ENCODE measurements around the gene GPR139. TPM values are rescaled to one million over a fixed set of nuclear protein-coding genes. Genes with fewer than 3 reads are reported as not detected.

GPR139 gene
- total RNA-seq, 1 experiment from 2014 or later = 0.22 TPM

DNA sequence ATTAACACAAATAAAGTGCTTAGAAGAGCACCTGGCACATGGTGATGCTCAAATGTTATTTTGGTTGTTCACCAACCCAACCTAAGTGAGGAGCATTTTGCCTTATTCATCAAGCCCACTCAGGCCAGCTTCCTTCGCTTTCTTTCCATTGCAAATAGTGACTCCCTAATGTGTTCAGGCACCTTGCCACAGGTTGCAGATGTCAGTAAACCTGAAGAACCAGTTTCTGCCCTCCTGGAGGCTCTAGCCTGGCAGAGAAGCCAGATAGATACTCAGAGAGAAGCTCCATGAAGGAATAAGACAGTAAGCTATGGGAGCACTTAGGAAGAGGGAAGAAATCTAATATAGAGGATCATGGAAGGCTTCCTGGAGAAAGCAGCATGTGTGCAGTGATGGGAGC, 23.9 kb downstream of the GPR139 start:
- Mint-ChIP-seq H3K27me3 (ENCODE audit: low read depth) (peaks cover 26% of the 10 kb centered on the region), H3K4me1 (peaks cover 11 to 14% of the 10 kb centered on the region in 2 experiments), H3K36me3 (ENCODE audit: insufficient read depth in 1 of 3, low read depth in 3 of 3) (no peaks in the 10 kb centered on the region), H3K27ac (no peak overlapping the region), H3K4me3 (no peak overlapping the region), H3K9me3 (no peaks in the 10 kb centered on the region)
- no peak for DNase-seq
- Histone ChIP-seq H2BK20ac (ENCODE audit: low read depth, low read length, poor library complexity, severe bottlenecking) (no peak overlapping the region), H3K56ac (ENCODE audit: insufficient read length, low read depth, low read length) (no peak overlapping the region), H4K91ac (ENCODE audit: insufficient read length, low read depth, low read length) (no peak overlapping the region), H3K79me1 (ENCODE audit: insufficient read depth, low read depth, low read length, poor library complexity, severe bottlenecking) (no peaks in the 10 kb centered on the region), H4K20me1 (ENCODE audit: control insufficient read depth, insufficient read depth, insufficient read length) (no peaks in the 10 kb centered on the region), H3T11ph (ENCODE audit: low read length) (no peak overlapping the region), H3K14ac (ENCODE audit: insufficient read depth, low read length) (no peak overlapping the region), H3K23me2 (ENCODE audit: insufficient read length, low read depth, low read length, poor library complexity, severe bottlenecking) (no peaks in the 10 kb centered on the region), H3K4me1 (ENCODE audit: insufficient read depth, low read length) (no peaks in the 10 kb centered on the region; the same call in 1 of the 2 replicates), H2BK12ac (ENCODE audit: insufficient read length, low read depth, low read length) (no peak overlapping the region), H3K9me3 (ENCODE audit: control insufficient read depth, low read depth, low read length) (no peaks in the 10 kb centered on the region), H3K4ac (ENCODE audit: low read depth, low read length) (no peak overlapping the region), H4K8ac (replicated peaks; ENCODE audit: insufficient read length, low read depth, low read length) (no peak overlapping the region), H3K79me2 (ENCODE audit: insufficient read depth, low read length) (no peaks in the 10 kb centered on the region), H3K27me3 (ENCODE audit: insufficient read depth, low read length) (no peaks in the 10 kb centered on the region), H3K23ac (ENCODE audit: insufficient read length, low read depth, low read length) (no peak overlapping the region), H3K4me2 (ENCODE audit: insufficient read depth, insufficient read length, low read length) (no peak overlapping the region), H3K27ac (ENCODE audit: insufficient read length, low read depth, low read length) (no peak overlapping the region), H3K9ac (ENCODE audit: extremely low read depth, insufficient read length, low read length) (no peak overlapping the region), H2BK120ac (ENCODE audit: low read depth, low read length, poor library complexity, severe bottlenecking) (no peak overlapping the region), H2BK5ac (ENCODE audit: insufficient read length, low read length) (no peak overlapping the region), H2BK15ac (ENCODE audit: low read depth, low read length) (no peak overlapping the region), H4K5ac (ENCODE audit: insufficient read length, low read depth, low read length) (no peak overlapping the region), H3K18ac (ENCODE audit: insufficient read length, low read depth, low read length) (no peak overlapping the region), H2AK5ac (ENCODE audit: insufficient read length, low read length) (no peak overlapping the region), H2AFZ (ENCODE audit: low read length) (no peak overlapping the region)
- WGBS (ENCODE audit: extremely low coverage, insufficient read length, low lambda C conversion rate) = no CpG with 5 or more reads among the region's 1 CpG
- TF ChIP-seq CTCF (conservative IDR thresholded peaks at IDR 0.05) = no peak

All from H9 (cell line).